GM12891 (cell line): ENCODE results near the gene HOXB13.

ENCODE experiments used
- POLR2A ChIP-seq: IDR thresholded peaks from 2 replicates; pipeline ENCODE4 v1.6.1; 2011; ENCODE audit warnings: low read depth, low read length, control low read depth
- POLR2AphosphoS5 ChIP-seq: IDR thresholded peaks from 2 replicates; pipeline ENCODE4 v1.6.1; 2011; ENCODE audit warnings: low read depth, low read length, control low read depth
- TAF1 ChIP-seq: IDR thresholded peaks from 2 replicates; pipeline ENCODE4 v1.6.1; 2011; ENCODE audit warnings: low read depth, low read length, control low read depth

GRCh38 chr17:48676963-48677558 is 51.5 kb downstream of the HOXB13 start:
- TF ChIP-seq POLR2A = no peak
- TF ChIP-seq TAF1 = no peak
- no peak for TF ChIP-seq POLR2AphosphoS5
